H9 (cell line): ENCODE data around the gene FOXM1. TPM values are rescaled to one million over a fixed set of nuclear protein-coding genes. Genes with fewer than 3 reads are reported as not detected.

Source experiments
- DNase-seq: peaks from one replicate; pipeline ENCODE4 v3.0.0-alpha.2; 2017
- H2AFZ ChIP-seq: one replicate; pipeline ENCODE4 v1.6.1; 2013; ENCODE audit warnings: mild to moderate bottlenecking, low read length, control low read depth, moderate library complexity
- H2AK5ac ChIP-seq: 2 replicates; pipeline ENCODE4 v1.6.1; 2013; ENCODE audit warnings: low read length, control low read depth, mixed read lengths; ENCODE audit not compliant: insufficient read length
- H2BK120ac ChIP-seq: one replicate; pipeline ENCODE4 v1.6.1; 2013; ENCODE audit warnings: low read depth, mild to moderate bottlenecking, low read length, control low read depth, inconsistent platforms; ENCODE audit not compliant: poor library complexity, severe bottlenecking
- H2BK12ac ChIP-seq: 2 replicates; pipeline ENCODE4 v1.6.1; 2013; ENCODE audit warnings: low read length, control low read depth, mixed read lengths, low read depth; ENCODE audit not compliant: insufficient read length
- H2BK15ac ChIP-seq: 2 replicates; pipeline ENCODE4 v1.6.1; 2013; ENCODE audit warnings: low read depth, low read length, control low read depth
- H2BK20ac ChIP-seq: one replicate; pipeline ENCODE4 v1.6.1; 2013; ENCODE audit warnings: low read depth, mild to moderate bottlenecking, low read length, control low read depth, inconsistent platforms; ENCODE audit not compliant: poor library complexity, severe bottlenecking
- H2BK5ac ChIP-seq: 2 replicates; pipeline ENCODE4 v1.6.1; 2013; ENCODE audit warnings: low read length, control low read depth, mixed read lengths; ENCODE audit not compliant: insufficient read length
- H3K14ac ChIP-seq: 2 replicates; pipeline ENCODE4 v1.6.1; 2013; ENCODE audit warnings: low read length, control low read depth; ENCODE audit not compliant: insufficient read depth
- H3K18ac ChIP-seq: 2 replicates; pipeline ENCODE4 v1.6.1; 2013; ENCODE audit warnings: low read depth, mild to moderate bottlenecking, mixed read lengths, low read length, control low read depth; ENCODE audit not compliant: insufficient read length
- H3K23ac ChIP-seq: 2 replicates; pipeline ENCODE4 v1.6.1; 2013; ENCODE audit warnings: low read length, control low read depth, mixed read lengths, low read depth; ENCODE audit not compliant: insufficient read length
- H3K23me2 ChIP-seq: 2 replicates; pipeline ENCODE4 v1.6.1; 2013; ENCODE audit warnings: low read depth, mild to moderate bottlenecking, mixed read lengths, low read length, control low read depth; ENCODE audit not compliant: insufficient read length, poor library complexity, severe bottlenecking
- H3K27ac ChIP-seq: 2 replicates; pipeline ENCODE4 v1.5.1; 2013; ENCODE audit warnings: low read length, control low read depth, mixed read lengths, low read depth; ENCODE audit not compliant: insufficient read length
- H3K27me3 ChIP-seq: 2 replicates; pipeline ENCODE4 v1.6.1; 2013; ENCODE audit warnings: low read length, control low read depth, inconsistent platforms; ENCODE audit not compliant: insufficient read depth
- H3K4ac ChIP-seq: 2 replicates; pipeline ENCODE4 v1.6.1; 2013; ENCODE audit warnings: low read depth, mild to moderate bottlenecking, control low read depth, inconsistent platforms, low read length, moderate library complexity
- H3K4me1 ChIP-seq: 2 replicates; pipeline ENCODE4 v1.6.1; 2013; ENCODE audit warnings: low read length, control low read depth, inconsistent platforms; ENCODE audit not compliant: insufficient read depth
- H3K4me2 ChIP-seq: 2 replicates; pipeline ENCODE4 v1.6.1; 2013; ENCODE audit warnings: low read length, control low read depth, mixed read lengths; ENCODE audit not compliant: insufficient read length, insufficient read depth
- H3K56ac ChIP-seq: 2 replicates; pipeline ENCODE4 v1.6.1; 2013; ENCODE audit warnings: low read depth, mild to moderate bottlenecking, mixed read lengths, low read length, control low read depth; ENCODE audit not compliant: insufficient read length
- H3K79me1 ChIP-seq: 2 replicates; pipeline ENCODE4 v1.6.1; 2013; ENCODE audit warnings: low read depth, mild to moderate bottlenecking, moderate library complexity, low read length, control low read depth, inconsistent platforms; ENCODE audit not compliant: insufficient read depth, poor library complexity, severe bottlenecking
- H3K79me2 ChIP-seq: 2 replicates; pipeline ENCODE4 v1.6.1; 2013; ENCODE audit warnings: low read length, control low read depth, inconsistent platforms; ENCODE audit not compliant: insufficient read depth
- H3K9ac ChIP-seq: 2 replicates; pipeline ENCODE4 v1.6.1; 2013; ENCODE audit warnings: low read length, control low read depth, mixed read lengths; ENCODE audit not compliant: insufficient read length; ENCODE audit errors: extremely low read depth
- H3K9me3 ChIP-seq: one replicate; pipeline ENCODE4 v1.6.1; 2013; ENCODE audit warnings: low read depth, low read length, inconsistent platforms; ENCODE audit not compliant: control insufficient read depth
- H3T11ph ChIP-seq: one replicate; pipeline ENCODE4 v1.6.1; 2013; ENCODE audit warnings: mild to moderate bottlenecking, low read length, control low read depth, inconsistent platforms
- H4K20me1 ChIP-seq: one replicate; pipeline ENCODE4 v1.6.1; 2013; ENCODE audit not compliant: control insufficient read depth, insufficient read length, insufficient read depth
- H4K5ac ChIP-seq: 2 replicates; pipeline ENCODE4 v1.6.1; 2013; ENCODE audit warnings: low read depth, mild to moderate bottlenecking, mixed read lengths, low read length, control low read depth; ENCODE audit not compliant: insufficient read length
- H4K8ac ChIP-seq: replicated peaks from 2 replicates; pipeline ENCODE4 v1.6.1; 2013; ENCODE audit warnings: low read length, control low read depth, mixed read lengths, low read depth; ENCODE audit not compliant: insufficient read length
- H4K91ac ChIP-seq: 2 replicates; pipeline ENCODE4 v1.6.1; 2013; ENCODE audit warnings: low read depth, mild to moderate bottlenecking, moderate library complexity, mixed read lengths, low read length, control low read depth; ENCODE audit not compliant: insufficient read length
- H3K27ac Mint-ChIP-seq, 3 experiments: 2 replicates in 2 of 3; 3 replicates in 1 of 3; pipeline ENCODE4 v1.8.0; 2020 to 2021; ENCODE audit warnings: mixed read lengths in 3 of 3, mild to moderate bottlenecking in 1 of 3, moderate library complexity in 1 of 3
- H3K27me3 Mint-ChIP-seq: 2 replicates; pipeline ENCODE4 v1.8.0; 2021; ENCODE audit warnings: low read depth, mild to moderate bottlenecking, moderate library complexity, mixed read lengths
- H3K36me3 Mint-ChIP-seq, 3 experiments: 2 replicates in 2 of 3; 3 replicates in 1 of 3; pipeline ENCODE4 v1.8.0; 2020 to 2021; ENCODE audit warnings: low read depth in 3 of 3, mixed read lengths in 3 of 3; ENCODE audit not compliant: insufficient read depth in 1 of 3
- H3K4me1 Mint-ChIP-seq, 2 experiments: 2 replicates each; pipeline ENCODE4 v1.8.0; 2020; ENCODE audit warnings: mixed read lengths in 2 of 2
- H3K4me3 Mint-ChIP-seq, 2 experiments: 2 replicates in 1 of 2; 3 replicates in 1 of 2; pipeline ENCODE4 v1.8.0; 2020 to 2021; ENCODE audit warnings: mild to moderate bottlenecking in 2 of 2, mixed read lengths in 2 of 2, moderate library complexity in 1 of 2
- H3K9me3 Mint-ChIP-seq, 2 experiments: 2 replicates in 1 of 2; 3 replicates in 1 of 2; pipeline ENCODE4 v1.8.0; 2020; ENCODE audit warnings: mild to moderate bottlenecking in 2 of 2, mixed read lengths in 2 of 2, moderate library complexity in 1 of 2
- WGBS: extraction: QIAGEN DNeasy Blood & Tissue Kit; methylation state at CpG from one replicate; pipeline ENCODE4 v1.1.7; 2013; ENCODE audit warnings: missing lambda C conversion rate, low lambda C conversion rate, mixed read lengths; ENCODE audit not compliant: insufficient read length; ENCODE audit errors: extremely low coverage; 5-methylcytosine and 5-hydroxymethylcytosine counted together
- total RNA-seq: library from RNA; stranded (reverse); gene quantifications from 2 replicates; pipeline ENCODE4 v1.2.1, GENCODE V29; 2021
- TF ChIP-seq, protein P1 (sequence below): fragments of 200-600 bp; sonication (generic); conservative IDR thresholded peaks from 3 replicates; pipeline ENCODE4 v1.8.0; 2021; ENCODE audit warnings: antibody characterized with exemption, mild to moderate bottlenecking

FOXM1 gene
- total RNA-seq, 1 experiment from 2014 or later, result 109 TPM

DNA sequence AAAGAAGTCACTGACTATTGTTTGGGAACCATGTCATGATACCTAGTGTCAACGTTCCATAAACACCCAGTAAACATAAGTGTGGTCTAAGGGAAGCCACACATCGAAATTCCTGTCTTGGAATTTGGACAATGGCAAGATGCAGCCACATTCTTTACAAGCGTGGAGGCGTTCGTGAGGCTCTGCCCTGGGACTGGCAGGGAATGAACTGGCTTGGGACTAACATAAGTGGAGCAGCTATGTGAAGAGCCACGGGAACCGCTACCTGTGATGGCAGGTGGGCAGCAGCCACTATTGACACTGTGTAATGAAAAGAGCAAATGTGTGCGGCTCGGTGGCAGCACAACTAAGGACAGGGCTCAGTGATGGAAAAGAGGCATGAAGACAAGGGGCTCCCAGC is 32.2 kb downstream of the FOXM1 start:
- Histone ChIP-seq H3K9ac (no peak overlapping the region), H4K91ac (no peak overlapping the region), H3K23ac (no peak overlapping the region), H2BK15ac (no peak overlapping the region), H2BK20ac (no peak overlapping the region), H3T11ph (no peak overlapping the region), H2BK120ac (no peak overlapping the region), H3K79me2 (no peaks in the 10 kb centered on the region), H3K18ac (no peak overlapping the region), H3K4me1 (no peaks in the 10 kb centered on the region), H3K9me3 (no peaks in the 10 kb centered on the region), H4K20me1 (no peaks in the 10 kb centered on the region), H3K27me3 (no peaks in the 10 kb centered on the region), H3K56ac (no peak overlapping the region), H3K27ac (no peak overlapping the region), H2AK5ac (no peak overlapping the region), H3K4me2 (no peak overlapping the region), H3K23me2 (no peaks in the 10 kb centered on the region), H4K8ac (no peak overlapping the region), H4K5ac (no peak overlapping the region), H2AFZ (no peak overlapping the region), H3K14ac (peak overlapping the region; percentile 63; the same call in 1 of the 2 replicates), H2BK12ac (no peak overlapping the region), H3K4ac (no peak overlapping the region), H3K79me1 (no peaks in the 10 kb centered on the region), H2BK5ac (no peak overlapping the region)
- Mint-ChIP-seq H3K27me3 (peaks cover 1% of the 10 kb centered on the region; the same call in 1 of the 2 replicates), H3K27ac (peak overlapping the region in 2 of 3 experiments; percentile 9 to 13; a peak in 2 of 7 replicates), H3K4me3 (peak overlapping the region in 1 of 2 experiments; percentile 47; a peak in 1 of 5 replicates), H3K9me3 (no peaks in the 10 kb centered on the region), H3K36me3 (peaks cover 1 to 7% (median 5%) of the 10 kb centered on the region in 3 experiments; a peak in 3 of 7 replicates), H3K4me1 (peaks cover 25 to 31% of the 10 kb centered on the region in 2 experiments)
- no CpG with 5 or more reads among the region's 9 CpGs for WGBS
- no peak for DNase-seq
- TF ChIP-seq, protein P1, sequence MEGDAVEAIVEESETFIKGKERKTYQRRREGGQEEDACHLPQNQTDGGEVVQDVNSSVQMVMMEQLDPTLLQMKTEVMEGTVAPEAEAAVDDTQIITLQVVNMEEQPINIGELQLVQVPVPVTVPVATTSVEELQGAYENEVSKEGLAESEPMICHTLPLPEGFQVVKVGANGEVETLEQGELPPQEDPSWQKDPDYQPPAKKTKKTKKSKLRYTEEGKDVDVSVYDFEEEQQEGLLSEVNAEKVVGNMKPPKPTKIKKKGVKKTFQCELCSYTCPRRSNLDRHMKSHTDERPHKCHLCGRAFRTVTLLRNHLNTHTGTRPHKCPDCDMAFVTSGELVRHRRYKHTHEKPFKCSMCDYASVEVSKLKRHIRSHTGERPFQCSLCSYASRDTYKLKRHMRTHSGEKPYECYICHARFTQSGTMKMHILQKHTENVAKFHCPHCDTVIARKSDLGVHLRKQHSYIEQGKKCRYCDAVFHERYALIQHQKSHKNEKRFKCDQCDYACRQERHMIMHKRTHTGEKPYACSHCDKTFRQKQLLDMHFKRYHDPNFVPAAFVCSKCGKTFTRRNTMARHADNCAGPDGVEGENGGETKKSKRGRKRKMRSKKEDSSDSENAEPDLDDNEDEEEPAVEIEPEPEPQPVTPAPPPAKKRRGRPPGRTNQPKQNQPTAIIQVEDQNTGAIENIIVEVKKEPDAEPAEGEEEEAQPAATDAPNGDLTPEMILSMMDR, result no peak
